SU-DHL-6 (cell line): ENCODE data around the gene ZC3H18.

Source experiments
- H2AFZ ChIP-seq: fragments of 200-600 bp; sonication (generic); 2 replicates; pipeline ENCODE4 v1.6.1; 2014; ENCODE audit warnings: low read depth, mild to moderate bottlenecking, moderate library complexity, mixed read lengths, antibody characterized with exemption, low read length; ENCODE audit not compliant: severe bottlenecking
- H3F3A ChIP-seq: fragments of 200-600 bp; shearing (Covaris generic); 2 replicates; pipeline ENCODE4 v1.6.0; 2016; ENCODE audit warnings: antibody characterized with exemption, mild to moderate bottlenecking; ENCODE audit not compliant: insufficient read depth
- H3K27ac ChIP-seq: fragments of 200-600 bp; sonication (generic); 2 replicates; pipeline ENCODE4 v1.5.1; 2016; ENCODE audit warnings: low read depth, mild to moderate bottlenecking, low read length, moderate library complexity, mixed read lengths
- H3K27me3 ChIP-seq: fragments of 200-600 bp; sonication (generic), shearing (Covaris generic); 2 replicates; pipeline ENCODE4 v1.6.0; 2014; ENCODE audit warnings: mild to moderate bottlenecking, low read length
- H3K36me3 ChIP-seq: fragments of 200-600 bp; sonication (generic); 2 replicates; pipeline ENCODE4 v1.6.1; 2014; ENCODE audit warnings: mild to moderate bottlenecking, low read length, mixed read lengths
- H3K4me2 ChIP-seq: fragments of 300-600, 200-600 bp; shearing (Covaris generic), sonication (generic); 2 replicates; pipeline ENCODE4 v1.6.0; 2014; ENCODE audit warnings: low read length, low read depth, mild to moderate bottlenecking; ENCODE audit not compliant: poor library complexity, severe bottlenecking
- H3K4me3 ChIP-seq: fragments of 200-600 bp; sonication (generic); 2 replicates; pipeline ENCODE4 v1.5.1; 2014; ENCODE audit warnings: antibody characterized with exemption, low read length, mild to moderate bottlenecking, mixed read lengths; ENCODE audit not compliant: insufficient read depth, poor library complexity, severe bottlenecking
- H3K79me2 ChIP-seq: fragments of 200-600 bp; sonication (generic); 2 replicates; pipeline ENCODE4 v1.6.1; 2014; ENCODE audit warnings: mild to moderate bottlenecking, low read length, moderate library complexity; ENCODE audit not compliant: insufficient read depth
- H3K9ac ChIP-seq: fragments of 200-600 bp; sonication (generic); 2 replicates; pipeline ENCODE4 v1.7.0; 2014; ENCODE audit warnings: mild to moderate bottlenecking, low read length
- H3K9me2 ChIP-seq: fragments of 200-600 bp; sonication (generic); replicated peaks from 2 replicates; pipeline ENCODE4 v1.6.1; 2014; ENCODE audit warnings: low read length; ENCODE audit not compliant: insufficient read depth
- H3K9me3 ChIP-seq: fragments of 200-600 bp; sonication (generic); 2 replicates; pipeline ENCODE4 v1.6.1; 2014; ENCODE audit warnings: low read length, mixed read lengths; ENCODE audit not compliant: insufficient read depth
- H4K20me1 ChIP-seq: fragments of 200-600 bp; sonication (generic); 2 replicates; pipeline ENCODE4 v1.6.1; 2014; ENCODE audit warnings: low read depth, mild to moderate bottlenecking, antibody characterized with exemption, low read length, moderate library complexity, mixed read lengths
- CTCF ChIP-seq: fragments of 200-600 bp; sonication (generic); IDR thresholded peaks from one replicate; pipeline ENCODE4 v1.5.1; 2017; ENCODE audit warnings: antibody characterized with exemption, mild to moderate bottlenecking, low read length, moderate library complexity; ENCODE audit not compliant: insufficient read depth, poor library complexity, severe bottlenecking
- EZH2phosphoT487 ChIP-seq: fragments of 200-600 bp; sonication (generic), shearing (Covaris generic); conservative IDR thresholded peaks from 2 replicates; pipeline ENCODE4 v1.6.1; 2018; ENCODE audit warnings: mild to moderate bottlenecking, antibody characterized with exemption, low read length, moderate library complexity, mixed read lengths

The ZC3H18 gene

GRCh38 chr16:88629835-88630234 is 59.6 kb downstream of the ZC3H18 start:
- TF ChIP-seq EZH2phosphoT487 (no peak), CTCF (no peak)
- Histone ChIP-seq H3K79me2 (no peaks in the 10 kb centered on the region), H2AFZ (no peak overlapping the region), H3K4me3 (no peak overlapping the region), H3K27me3 (no peaks in the 10 kb centered on the region), H4K20me1 (no peaks in the 10 kb centered on the region), H3K27ac (no peak overlapping the region), H3K9me3 (no peaks in the 10 kb centered on the region), H3K9ac (no peak overlapping the region), H3K9me2 (no peaks in the 10 kb centered on the region), H3F3A (peaks cover 14% of the 10 kb centered on the region), H3K36me3 (no peaks in the 10 kb centered on the region), H3K4me2 (no peak overlapping the region)

- Histone ChIP-seq H3K36me3 (no peaks in the 10 kb centered on the region), H4K20me1 (no peaks in the 10 kb centered on the region), H3K4me2 (no peak overlapping the region), H3K9ac (no peak overlapping the region), H3K27ac (no peak overlapping the region), H3K9me2 (no peaks in the 10 kb centered on the region), H2AFZ (no peak overlapping the region), H3K79me2 (no peaks in the 10 kb centered on the region), H3K4me3 (no peak overlapping the region), H3F3A (peaks cover 14% of the 10 kb centered on the region), H3K27me3 (no peaks in the 10 kb centered on the region), H3K9me3 (no peaks in the 10 kb centered on the region)
- TF ChIP-seq EZH2phosphoT487 = no peak
- no peak for TF ChIP-seq CTCF
Observed at GRCh38 chr16:88630433-88630832, 60.2 kb downstream of the ZC3H18 start.

- Histone ChIP-seq H3K36me3 (no peaks in the 10 kb centered on the region), H3K4me2 (no peak overlapping the region), H3K9me3 (no peaks in the 10 kb centered on the region), H3K27me3 (no peaks in the 10 kb centered on the region), H2AFZ (no peak overlapping the region), H3K27ac (no peak overlapping the region), H3K79me2 (no peaks in the 10 kb centered on the region), H3K9ac (no peak overlapping the region), H3K9me2 (no peaks in the 10 kb centered on the region), H3F3A (peaks cover 14% of the 10 kb centered on the region), H3K4me3 (no peak overlapping the region), H4K20me1 (no peaks in the 10 kb centered on the region)
- no peak for TF ChIP-seq CTCF
- TF ChIP-seq EZH2phosphoT487 = no peak
Observed at GRCh38 chr16:88630941-88631340, 60.7 kb downstream of the ZC3H18 start.
